ENCODE data around the gene SFXN5.

The SFXN5 gene

DNA sequence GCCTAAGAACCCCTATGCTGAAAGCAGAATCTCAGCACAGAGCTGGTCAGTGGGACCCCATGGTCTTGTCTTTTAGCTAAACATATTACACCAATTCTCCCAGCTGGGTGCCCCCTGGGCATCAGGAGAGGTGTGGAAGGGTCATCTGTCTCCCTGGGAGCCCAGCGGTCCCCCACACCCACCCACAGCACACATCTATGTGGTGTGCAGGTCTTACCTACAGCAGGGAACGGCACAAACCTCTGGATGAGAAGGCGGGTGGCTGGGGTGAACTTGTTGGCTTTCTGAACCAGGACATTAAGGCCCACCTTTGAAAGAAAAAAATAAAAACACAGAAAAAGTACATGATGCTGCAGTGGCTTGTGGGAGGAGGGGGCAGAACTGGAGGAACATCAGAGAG lies 83.5 kb downstream of the SFXN5 start:
- TF ChIP-seq, protein P1, sequence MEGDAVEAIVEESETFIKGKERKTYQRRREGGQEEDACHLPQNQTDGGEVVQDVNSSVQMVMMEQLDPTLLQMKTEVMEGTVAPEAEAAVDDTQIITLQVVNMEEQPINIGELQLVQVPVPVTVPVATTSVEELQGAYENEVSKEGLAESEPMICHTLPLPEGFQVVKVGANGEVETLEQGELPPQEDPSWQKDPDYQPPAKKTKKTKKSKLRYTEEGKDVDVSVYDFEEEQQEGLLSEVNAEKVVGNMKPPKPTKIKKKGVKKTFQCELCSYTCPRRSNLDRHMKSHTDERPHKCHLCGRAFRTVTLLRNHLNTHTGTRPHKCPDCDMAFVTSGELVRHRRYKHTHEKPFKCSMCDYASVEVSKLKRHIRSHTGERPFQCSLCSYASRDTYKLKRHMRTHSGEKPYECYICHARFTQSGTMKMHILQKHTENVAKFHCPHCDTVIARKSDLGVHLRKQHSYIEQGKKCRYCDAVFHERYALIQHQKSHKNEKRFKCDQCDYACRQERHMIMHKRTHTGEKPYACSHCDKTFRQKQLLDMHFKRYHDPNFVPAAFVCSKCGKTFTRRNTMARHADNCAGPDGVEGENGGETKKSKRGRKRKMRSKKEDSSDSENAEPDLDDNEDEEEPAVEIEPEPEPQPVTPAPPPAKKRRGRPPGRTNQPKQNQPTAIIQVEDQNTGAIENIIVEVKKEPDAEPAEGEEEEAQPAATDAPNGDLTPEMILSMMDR (IDR thresholded peaks at IDR 0.05; ENCODE audit: control extremely low read depth, extremely low read depth, low read depth, missing control alignments) = no peak
- CTCF ChIA-PET = interaction anchor here (0.9 to 6.7 kb wide), 3 partner anchors 16 to 189 kb away, joined by 3 to 43 read pairs (median 8); no protein-coding TSS in a partner anchor
- POLR2A ChIA-PET = no interaction called here

DNA sequence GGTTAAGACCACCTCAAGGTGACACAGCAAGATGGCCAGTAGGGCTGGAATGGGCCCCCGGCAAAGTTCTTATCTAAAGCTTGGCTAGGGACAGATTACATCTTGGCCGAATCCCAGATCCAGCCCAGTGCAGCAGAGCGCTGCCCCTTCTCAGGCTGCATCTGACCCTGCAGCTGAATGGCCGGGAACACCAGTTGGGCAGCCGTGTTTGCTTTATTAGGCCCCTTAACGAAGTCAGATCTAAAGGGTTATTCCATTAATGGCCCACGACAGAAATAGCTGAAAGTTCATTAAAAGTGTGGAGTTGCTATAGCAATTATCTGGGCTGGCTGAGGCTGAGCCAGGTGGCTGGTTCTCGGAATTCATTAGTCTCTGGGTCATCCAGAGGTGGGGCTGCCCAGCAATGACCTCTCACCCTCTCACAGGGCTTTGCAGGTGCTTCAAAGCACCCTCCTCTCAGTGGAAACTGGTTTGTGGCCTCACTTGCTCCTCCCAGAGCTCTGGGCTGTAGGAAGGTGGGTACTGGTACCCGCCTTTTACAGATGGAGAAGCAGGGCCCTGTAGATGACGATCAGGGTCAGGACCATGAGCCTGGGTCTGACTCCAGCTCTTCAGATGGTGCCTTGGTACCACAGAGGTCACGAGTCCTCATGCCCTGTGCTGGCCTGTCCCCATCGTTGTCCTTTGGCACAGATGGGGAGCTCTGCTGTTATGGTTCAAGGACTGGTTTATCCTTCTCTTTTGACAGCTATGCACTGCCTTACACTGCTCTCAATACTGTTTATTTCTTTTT lies 85.4 kb downstream of the SFXN5 start:
- DNase-seq (ENCODE audit: extremely low spot score) = no peak
- TF ChIP-seq, protein P1 (IDR thresholded peaks at IDR 0.05; ENCODE audit: control extremely low read depth, extremely low read depth, low read depth, missing control alignments) = no peak
- ChIA-PET CTCF (interaction anchor here (1.1 to 6.7 kb wide), 5 partner anchors 9 to 191 kb away, joined by 3 to 43 read pairs (median 4); no protein-coding TSS in a partner anchor), POLR2A (no interaction called here)

More for the DNA sequence above, 83.5 kb downstream of the SFXN5 start:
- DNase-seq (ENCODE audit: extremely low spot score) = no peak

DNA sequence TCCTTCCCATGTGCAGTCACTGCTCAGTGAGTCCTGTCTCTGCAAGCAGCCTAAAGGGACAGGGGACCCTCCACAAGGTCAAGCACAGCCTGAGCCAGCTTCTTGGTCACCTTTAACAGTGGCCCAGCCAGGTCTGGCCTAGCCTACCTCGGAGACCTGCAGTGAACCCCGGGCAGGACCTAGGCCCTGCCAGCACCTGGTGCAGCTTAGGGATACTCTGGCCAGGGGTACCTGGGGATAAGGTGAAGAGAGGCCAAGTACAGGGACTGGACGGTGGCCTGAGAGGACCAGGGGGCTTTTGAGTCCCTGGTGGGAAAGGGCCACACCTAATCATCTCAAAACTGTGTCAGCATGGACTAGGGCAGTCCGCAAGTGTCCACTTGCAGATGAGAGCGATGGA lies 86.4 kb downstream of the SFXN5 start:
- ChIA-PET POLR2A (interaction anchor here (1.1 kb wide), 1 partner anchor 9 kb away, joined by 6 read pairs; no protein-coding TSS in a partner anchor), CTCF (interaction anchor here (2.1 to 6.7 kb wide), 4 partner anchors 8 to 192 kb away, joined by 9 to 43 read pairs (median 18); no protein-coding TSS in a partner anchor)
- no peak for DNase-seq (ENCODE audit: extremely low spot score)
- TF ChIP-seq, protein P1 (IDR thresholded peaks at IDR 0.05; ENCODE audit: control extremely low read depth, extremely low read depth, low read depth, missing control alignments) = no peak

GRCh38 chr2:72984172-72984671 lies 87.3 kb downstream of the SFXN5 start:
- CTCF ChIA-PET = interaction anchor here (1.7 to 6.7 kb wide), 5 partner anchors 8 to 193 kb away, joined by 5 to 43 read pairs (median 9); no protein-coding TSS in a partner anchor
- no peak for DNase-seq (ENCODE audit: extremely low spot score)
- TF ChIP-seq, protein P1 (IDR thresholded peaks at IDR 0.05; ENCODE audit: control extremely low read depth, extremely low read depth, low read depth, missing control alignments) = no peak
- POLR2A ChIA-PET = interaction anchor here (1.1 kb wide), 1 partner anchor 10 kb away, joined by 6 read pairs; no protein-coding TSS in a partner anchor

GRCh38 chr2:72983500-72984161 lies 87.9 kb downstream of the SFXN5 start:
- ChIA-PET POLR2A (no interaction called here), CTCF (interaction anchor here (1.0 to 6.7 kb wide), 6 partner anchors 9 to 194 kb away, joined by 3 to 43 read pairs (median 9); no protein-coding TSS in a partner anchor)
- no peak for DNase-seq (ENCODE audit: extremely low spot score)
- TF ChIP-seq, protein P1 (IDR thresholded peaks at IDR 0.05; ENCODE audit: control extremely low read depth, extremely low read depth, low read depth, missing control alignments) = no peak
